SK-N-SH (cell line): ENCODE data around the gene SND1.

Experiments
- EZH2phosphoT487 ChIP-seq: fragments of 200-600 bp; sonication (generic); IDR thresholded peaks from 2 replicates; pipeline ENCODE4 v1.6.1; 2017; ENCODE audit warnings: low read depth, mixed run types, mild to moderate bottlenecking, antibody characterized with exemption, moderate library complexity, borderline replicate concordance
- FOSL2 ChIP-seq: IDR thresholded peaks from 2 replicates; pipeline ENCODE4 v1.4.0; 2012; ENCODE audit warnings: low read depth, mild to moderate bottlenecking, moderate library complexity, borderline replicate concordance
- GATA2 ChIP-seq: sonication (generic); formaldehyde crosslinking; IDR thresholded peaks from 2 replicates; pipeline ENCODE4 v1.5.0; 2020; ENCODE audit warnings: mild to moderate bottlenecking, missing genetic modification reagents
- JUND ChIP-seq: IDR thresholded peaks from 2 replicates; pipeline ENCODE4 v1.4.0; 2012
- MEF2A ChIP-seq: IDR thresholded peaks from 2 replicates; pipeline ENCODE4 v1.4.0; 2012; ENCODE audit warnings: low read depth, borderline replicate concordance
- POLR2AphosphoS5 ChIP-seq: IDR thresholded peaks from 2 replicates; pipeline ENCODE4 v1.6.1; 2012; ENCODE audit warnings: low read depth, low read length
- RCOR1 ChIP-seq: fragments of 150-350 bp; IDR thresholded peaks from 2 replicates; pipeline ENCODE4 v1.6.1; 2017; ENCODE audit warnings: antibody characterized with exemption, low read length
- SIN3A ChIP-seq: IDR thresholded peaks from 2 replicates; pipeline ENCODE4 v1.6.1; 2012; ENCODE audit warnings: low read depth, mild to moderate bottlenecking, low read length, moderate library complexity, borderline replicate concordance
- SMC3 ChIP-seq: IDR thresholded peaks from 2 replicates; pipeline ENCODE4 v1.6.1; 2012; ENCODE audit warnings: low read depth, low read length, improper control_type of control experiment
- TF ChIP-seq, protein P1 (sequence below): fragments of 200-600 bp; sonication (generic); IDR thresholded peaks from 2 replicates; pipeline ENCODE4 v1.6.1; 2017; ENCODE audit warnings: antibody characterized with exemption, mild to moderate bottlenecking, moderate library complexity
- TF ChIP-seq, protein P2 (sequence below): IDR thresholded peaks from 2 replicates; pipeline ENCODE4 v1.4.0; 2012; ENCODE audit warnings: low read depth, borderline replicate concordance
- TF ChIP-seq, protein P3 (sequence below): fragments of 150-350 bp; IDR thresholded peaks from 2 replicates; pipeline ENCODE4 v1.6.1; 2017; ENCODE audit warnings: antibody characterized with exemption, low read length, low read depth, borderline replicate concordance
- TF ChIP-seq, protein P4 (sequence below): IDR thresholded peaks from 2 replicates; pipeline ENCODE4 v1.4.0; 2012; ENCODE audit warnings: low read depth

DNA sequence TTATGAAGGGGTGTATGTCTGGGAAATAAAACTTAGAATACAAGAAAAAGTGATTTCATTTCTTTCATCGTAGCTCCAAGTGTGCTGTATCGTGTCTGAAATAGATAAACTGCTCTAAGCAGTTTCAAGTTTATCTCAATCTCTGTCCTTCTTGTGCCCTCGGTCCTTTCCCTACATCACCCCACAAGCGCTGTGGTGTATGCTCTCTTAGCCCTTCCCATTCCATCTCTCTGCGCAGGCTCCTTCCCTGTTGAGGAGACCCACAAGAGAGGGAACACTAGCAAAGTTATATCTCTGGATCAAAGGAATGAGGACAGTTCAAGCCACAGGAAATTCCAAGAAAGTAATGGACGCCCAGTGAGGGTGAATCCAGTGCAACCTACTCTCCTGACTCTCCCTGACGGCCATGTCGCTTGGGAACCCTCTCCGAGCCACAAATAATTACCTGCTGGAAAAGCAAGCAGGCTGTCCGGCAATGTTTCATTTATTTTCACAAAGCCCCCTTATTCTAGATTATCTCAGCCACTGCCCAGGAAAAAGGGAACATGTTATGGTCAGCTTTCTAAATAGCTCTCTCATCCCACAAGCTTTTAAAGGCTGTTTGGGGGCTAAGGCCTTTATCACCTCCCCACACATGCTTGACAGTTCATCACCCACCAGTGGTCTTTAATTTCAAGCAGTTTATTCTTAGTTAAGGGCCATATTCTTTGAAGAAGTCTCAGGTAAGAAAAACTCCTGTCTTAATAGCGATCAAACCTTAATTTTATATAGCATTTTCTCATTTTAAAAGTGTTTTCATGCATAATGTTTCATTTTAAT lies 344.5 kb downstream of the SND1 start:
- TF ChIP-seq SMC3 (no peak), GATA2 (CRISPR knock-in tag) (no peak), MEF2A (no peak), JUND (no peak), FOSL2 (no peak), POLR2AphosphoS5 (no peak), EZH2phosphoT487 (no peak), RCOR1 (no peak), SIN3A (no peak)
- TF ChIP-seq, protein P1, sequence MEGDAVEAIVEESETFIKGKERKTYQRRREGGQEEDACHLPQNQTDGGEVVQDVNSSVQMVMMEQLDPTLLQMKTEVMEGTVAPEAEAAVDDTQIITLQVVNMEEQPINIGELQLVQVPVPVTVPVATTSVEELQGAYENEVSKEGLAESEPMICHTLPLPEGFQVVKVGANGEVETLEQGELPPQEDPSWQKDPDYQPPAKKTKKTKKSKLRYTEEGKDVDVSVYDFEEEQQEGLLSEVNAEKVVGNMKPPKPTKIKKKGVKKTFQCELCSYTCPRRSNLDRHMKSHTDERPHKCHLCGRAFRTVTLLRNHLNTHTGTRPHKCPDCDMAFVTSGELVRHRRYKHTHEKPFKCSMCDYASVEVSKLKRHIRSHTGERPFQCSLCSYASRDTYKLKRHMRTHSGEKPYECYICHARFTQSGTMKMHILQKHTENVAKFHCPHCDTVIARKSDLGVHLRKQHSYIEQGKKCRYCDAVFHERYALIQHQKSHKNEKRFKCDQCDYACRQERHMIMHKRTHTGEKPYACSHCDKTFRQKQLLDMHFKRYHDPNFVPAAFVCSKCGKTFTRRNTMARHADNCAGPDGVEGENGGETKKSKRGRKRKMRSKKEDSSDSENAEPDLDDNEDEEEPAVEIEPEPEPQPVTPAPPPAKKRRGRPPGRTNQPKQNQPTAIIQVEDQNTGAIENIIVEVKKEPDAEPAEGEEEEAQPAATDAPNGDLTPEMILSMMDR: no peak
- TF ChIP-seq, protein P2, sequence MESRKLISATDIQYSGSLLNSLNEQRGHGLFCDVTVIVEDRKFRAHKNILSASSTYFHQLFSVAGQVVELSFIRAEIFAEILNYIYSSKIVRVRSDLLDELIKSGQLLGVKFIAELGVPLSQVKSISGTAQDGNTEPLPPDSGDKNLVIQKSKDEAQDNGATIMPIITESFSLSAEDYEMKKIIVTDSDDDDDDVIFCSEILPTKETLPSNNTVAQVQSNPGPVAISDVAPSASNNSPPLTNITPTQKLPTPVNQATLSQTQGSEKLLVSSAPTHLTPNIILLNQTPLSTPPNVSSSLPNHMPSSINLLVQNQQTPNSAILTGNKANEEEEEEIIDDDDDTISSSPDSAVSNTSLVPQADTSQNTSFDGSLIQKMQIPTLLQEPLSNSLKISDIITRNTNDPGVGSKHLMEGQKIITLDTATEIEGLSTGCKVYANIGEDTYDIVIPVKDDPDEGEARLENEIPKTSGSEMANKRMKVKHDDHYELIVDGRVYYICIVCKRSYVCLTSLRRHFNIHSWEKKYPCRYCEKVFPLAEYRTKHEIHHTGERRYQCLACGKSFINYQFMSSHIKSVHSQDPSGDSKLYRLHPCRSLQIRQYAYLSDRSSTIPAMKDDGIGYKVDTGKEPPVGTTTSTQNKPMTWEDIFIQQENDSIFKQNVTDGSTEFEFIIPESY: no peak
- TF ChIP-seq, protein P3, sequence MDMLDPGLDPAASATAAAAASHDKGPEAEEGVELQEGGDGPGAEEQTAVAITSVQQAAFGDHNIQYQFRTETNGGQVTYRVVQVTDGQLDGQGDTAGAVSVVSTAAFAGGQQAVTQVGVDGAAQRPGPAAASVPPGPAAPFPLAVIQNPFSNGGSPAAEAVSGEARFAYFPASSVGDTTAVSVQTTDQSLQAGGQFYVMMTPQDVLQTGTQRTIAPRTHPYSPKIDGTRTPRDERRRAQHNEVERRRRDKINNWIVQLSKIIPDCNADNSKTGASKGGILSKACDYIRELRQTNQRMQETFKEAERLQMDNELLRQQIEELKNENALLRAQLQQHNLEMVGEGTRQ: no peak
- TF ChIP-seq, protein P4, sequence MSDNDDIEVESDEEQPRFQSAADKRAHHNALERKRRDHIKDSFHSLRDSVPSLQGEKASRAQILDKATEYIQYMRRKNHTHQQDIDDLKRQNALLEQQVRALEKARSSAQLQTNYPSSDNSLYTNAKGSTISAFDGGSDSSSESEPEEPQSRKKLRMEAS: no peak
